TTC549 (cell line): ENCODE measurements around the gene TGFBR3L.

Experiments
- FAIRE-seq: peaks from 2 replicates; lab custom pipeline; 2012; peaks lifted over from hg19 to GRCh38; lab: Jason Lieb, UNC

The TGFBR3L gene

DNA sequence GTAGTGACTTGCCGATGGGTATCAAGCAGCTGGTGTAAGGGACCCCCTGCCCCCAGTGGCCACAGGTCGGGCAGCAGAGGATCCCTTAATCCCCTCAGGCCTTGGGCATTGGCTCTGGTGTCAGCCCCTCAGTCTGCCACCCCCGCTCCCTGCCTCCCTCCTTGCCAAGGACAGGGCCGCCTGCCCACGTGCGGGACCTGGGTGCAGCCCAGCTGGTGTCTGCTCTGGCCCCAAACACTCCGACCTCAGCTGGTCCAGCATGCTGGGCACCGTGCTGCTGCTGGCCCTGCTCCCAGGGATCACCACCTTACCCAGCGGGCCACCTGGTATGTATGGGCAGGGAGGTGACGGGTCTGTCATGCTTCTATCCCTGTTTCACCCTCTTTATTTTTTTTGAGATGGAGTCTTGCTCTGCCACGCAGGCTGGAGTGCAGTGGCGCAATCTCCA is at the start of gene TGFBR3L:
TGFBR3L (plus strand) TSS at position 233 of the 448 bp plus-strand sequence.
- FAIRE-seq, result no peak

GRCh38 chr19:7865262-7865911 is 49.2 kb upstream of the TGFBR3L start:
- FAIRE-seq, result no peak

DNA sequence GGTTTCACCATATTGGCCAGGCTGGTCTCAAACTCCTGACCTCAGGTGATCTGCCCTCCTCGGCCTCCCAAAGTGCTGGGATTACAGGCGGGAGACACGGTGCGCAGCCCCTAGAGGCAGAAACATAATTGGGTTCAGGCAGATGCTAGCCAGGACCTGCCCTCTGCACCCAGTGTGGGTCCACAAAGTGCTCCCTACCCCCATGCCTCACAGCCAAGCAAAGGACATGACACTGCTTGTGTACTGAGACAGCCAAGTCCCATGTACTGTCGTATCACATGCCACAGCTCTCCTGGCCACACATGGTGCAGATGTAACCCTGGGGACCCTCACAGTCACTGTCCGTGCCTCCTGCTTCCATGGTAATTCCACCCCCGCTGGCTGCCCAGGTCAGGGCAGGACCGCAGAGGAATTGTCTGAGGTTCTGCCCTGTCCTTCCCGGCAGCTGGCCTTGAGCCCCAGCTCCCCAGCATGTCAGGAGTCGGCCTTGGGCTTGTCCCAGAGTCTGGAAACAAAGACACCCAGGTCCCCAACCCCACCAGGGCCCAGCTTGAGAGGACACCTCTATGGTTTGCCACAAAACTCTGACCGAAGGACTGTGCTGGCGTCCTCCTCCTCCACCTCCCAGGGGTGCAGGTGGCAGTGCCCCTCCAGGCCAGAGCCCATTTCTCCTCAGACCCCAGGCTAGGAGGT is 48.1 kb upstream of the TGFBR3L start:
- no peak for FAIRE-seq

GRCh38 chr19:7867092-7867844 is 47.4 kb upstream of the TGFBR3L start:
- no peak for FAIRE-seq

DNA sequence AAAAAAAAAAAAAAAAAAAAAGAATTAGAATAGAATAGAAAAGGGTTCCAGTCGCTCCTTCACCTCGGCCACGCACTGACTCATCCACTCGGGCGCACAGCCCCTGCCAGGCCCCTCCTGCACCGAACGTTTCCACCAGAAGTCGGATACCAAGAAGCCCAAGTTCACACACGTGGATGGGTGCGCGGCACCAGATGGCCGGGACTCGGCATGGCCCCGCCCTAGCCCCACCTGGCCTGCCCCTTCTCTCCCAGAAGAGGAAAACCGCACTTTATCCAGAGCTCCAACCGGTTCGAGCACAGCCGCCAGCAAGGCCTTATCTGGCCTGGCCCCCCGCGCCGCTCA is 46.3 kb upstream of the TGFBR3L start:
- FAIRE-seq, result no peak

GRCh38 chr19:7868671-7869452 is 45.8 kb upstream of the TGFBR3L start:
- FAIRE-seq, result no peak

GRCh38 chr19:7869453-7869909 is 45.1 kb upstream of the TGFBR3L start:
- no peak for FAIRE-seq

DNA sequence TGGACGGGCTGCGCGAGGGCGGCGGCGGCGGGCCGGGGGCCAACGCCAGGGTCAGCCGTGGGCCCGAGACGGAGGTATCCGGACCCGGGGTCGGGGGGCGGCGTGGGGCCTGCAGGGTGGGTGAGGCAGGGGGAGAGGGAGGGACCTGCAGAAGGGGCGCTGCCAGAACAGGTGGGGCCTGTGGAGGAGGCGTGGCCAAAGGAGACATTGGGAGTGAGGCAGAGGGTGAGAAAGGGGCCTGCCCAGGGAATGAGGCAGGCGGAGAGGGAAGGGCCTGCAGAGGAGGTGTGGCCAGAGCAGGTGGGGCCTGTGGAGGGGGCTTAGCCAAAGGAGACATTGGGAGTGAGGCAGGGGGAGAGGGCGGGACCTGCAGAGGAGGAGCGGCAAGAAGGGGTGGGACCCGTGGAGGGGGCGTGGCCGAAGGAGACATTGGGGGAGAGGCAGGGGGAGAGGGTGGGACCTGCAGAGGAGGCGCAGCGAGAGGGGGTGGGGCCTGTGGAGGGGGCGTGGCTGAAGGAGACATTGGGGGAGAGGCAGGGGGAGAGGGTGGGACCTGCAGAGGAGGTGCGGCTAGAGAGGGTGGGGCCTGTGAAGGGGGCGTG is 44.6 kb upstream of the TGFBR3L start:
- FAIRE-seq, result no peak

- peak; percentile 88 for FAIRE-seq
These were observed 43.8 kb upstream of the TGFBR3L start for GRCh38 chr19:7870571-7871436.

DNA sequence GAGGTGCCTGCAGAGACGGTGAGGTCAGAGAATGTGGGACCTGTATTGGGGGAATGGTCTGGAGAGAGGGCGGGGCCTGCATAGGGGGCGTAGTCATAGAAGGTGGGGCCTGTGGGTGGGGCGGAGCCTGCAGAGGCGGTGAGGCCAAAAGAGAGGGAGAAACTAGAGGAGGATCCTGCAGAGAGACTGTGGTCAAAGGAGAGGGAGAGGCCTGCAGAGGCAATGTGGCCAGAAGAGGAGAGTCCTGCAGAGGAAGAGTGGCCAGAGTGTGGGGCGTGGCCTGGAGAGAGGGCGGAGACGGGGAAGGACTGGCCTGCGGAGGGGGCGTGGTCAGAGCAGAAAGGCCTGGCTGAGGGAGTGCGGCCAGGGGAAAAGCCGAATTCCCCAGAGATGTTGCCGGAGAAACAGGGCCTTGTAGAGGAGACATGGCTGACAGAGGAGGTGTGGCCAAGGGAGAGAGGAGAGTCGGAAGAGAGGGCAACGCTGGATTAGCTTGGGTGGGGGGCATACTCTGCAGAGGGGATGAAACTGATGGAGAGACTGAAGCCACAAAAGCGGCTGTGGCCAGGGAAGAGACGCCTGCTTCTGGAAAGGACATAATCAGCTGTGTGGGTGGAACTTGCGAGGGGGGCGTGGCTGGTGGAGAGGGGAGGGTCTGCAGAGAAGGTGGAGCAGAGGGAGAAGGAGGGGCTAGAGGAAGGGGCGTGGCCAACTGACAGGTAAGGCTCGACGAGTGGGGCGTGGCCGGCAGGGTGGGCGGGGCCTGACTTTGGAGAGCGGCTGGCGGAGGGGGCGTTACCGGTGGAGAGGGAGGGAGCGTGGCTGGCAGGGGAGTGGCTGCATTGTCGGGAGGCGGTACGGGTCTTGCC is 43.0 kb upstream of the TGFBR3L start:
- FAIRE-seq, result peak; percentile 91

DNA sequence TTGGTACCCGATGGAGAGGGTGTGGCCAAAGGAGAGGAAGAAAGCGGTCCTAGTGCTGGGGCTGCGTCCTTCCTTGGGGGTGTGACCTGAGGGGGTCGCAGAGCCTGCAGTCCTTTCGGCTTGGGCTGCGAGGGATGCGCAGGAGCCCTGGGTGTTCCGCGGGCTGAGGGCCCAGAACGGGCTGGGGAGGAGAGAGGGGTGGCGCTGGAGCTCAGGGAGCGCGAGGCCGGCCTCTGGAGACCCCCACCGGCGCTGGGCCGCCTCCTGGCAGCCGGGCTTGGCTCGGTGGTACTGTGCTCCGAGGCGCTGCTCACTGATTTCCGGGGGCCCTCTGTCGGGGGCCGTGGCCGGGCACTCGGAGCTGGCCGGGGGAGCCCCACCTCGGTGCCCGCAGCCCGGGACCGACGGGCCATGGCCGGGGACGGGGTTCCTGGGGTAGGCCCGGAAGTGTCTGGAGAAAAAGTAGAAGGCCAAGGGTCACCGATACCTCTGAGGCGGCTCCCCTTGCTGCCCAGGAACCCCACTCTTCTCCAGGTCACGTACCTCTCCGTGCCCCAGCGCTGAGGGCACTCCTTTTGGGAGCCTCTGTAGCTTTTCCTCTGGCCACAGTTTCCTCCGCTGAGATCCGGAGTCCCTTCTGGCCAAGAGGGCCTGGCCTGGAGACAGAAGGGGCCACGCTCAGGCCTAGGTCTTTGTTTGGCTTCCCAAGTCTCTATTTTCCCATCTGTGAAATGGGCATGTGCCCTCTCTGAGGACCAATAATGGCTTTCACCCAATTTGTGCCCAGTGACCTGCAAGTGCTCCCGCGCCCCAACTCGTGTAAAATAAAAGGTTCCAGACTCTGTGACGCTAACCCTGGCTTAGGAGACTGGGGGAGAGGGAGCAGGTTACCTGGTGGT is 42.1 kb upstream of the TGFBR3L start:
- no peak for FAIRE-seq

- FAIRE-seq, result no peak
These were observed 41.1 kb upstream of the TGFBR3L start for GRCh38 chr19:7873304-7874075.

DNA sequence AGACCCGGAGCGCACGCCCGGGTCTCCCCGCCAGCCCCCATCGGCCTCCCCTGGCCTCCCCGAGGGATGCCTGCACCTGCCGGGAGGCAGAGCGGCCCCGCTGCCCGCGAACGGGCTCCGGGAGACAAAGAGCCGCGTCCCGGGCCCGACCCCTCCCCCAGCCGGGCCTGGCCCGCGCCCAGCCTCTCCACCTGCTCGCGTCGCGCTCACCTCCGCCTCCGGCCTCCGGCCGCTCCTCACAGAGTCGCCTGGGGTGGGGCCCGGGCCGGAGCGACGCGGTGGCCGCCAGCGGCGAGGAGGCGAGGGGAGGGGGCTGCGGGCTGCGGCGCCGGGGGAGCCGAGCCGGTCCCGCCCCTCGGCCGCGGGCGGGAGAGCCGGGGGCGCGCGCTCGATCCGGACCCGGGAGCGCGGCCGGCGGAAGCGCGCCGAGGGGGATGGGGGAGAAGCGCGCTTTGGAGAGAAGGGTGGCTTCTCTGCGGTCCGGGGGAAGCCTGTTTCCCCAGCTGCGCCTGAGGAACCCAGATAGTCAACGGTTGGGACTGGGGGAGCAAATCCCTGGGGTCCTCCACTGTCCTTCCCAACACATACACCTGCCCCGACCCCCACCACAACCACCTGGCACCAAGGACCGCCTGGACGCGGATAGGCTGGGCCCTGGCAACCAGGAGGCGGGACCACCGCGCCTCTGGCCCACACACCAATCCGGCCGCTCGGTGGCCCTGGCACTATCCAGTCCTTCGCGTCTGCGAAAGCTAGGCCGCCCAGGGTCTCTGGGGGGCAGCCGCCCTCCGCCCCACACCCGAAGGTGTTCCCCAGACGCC is 40.3 kb upstream of the TGFBR3L start, which contains the start of gene PRR36:
PRR36 (minus strand) TSS at position 315 of the 821 bp plus-strand sequence. CDS start 701 bp downstream, outside the sequence.
- FAIRE-seq, result no peak

DNA sequence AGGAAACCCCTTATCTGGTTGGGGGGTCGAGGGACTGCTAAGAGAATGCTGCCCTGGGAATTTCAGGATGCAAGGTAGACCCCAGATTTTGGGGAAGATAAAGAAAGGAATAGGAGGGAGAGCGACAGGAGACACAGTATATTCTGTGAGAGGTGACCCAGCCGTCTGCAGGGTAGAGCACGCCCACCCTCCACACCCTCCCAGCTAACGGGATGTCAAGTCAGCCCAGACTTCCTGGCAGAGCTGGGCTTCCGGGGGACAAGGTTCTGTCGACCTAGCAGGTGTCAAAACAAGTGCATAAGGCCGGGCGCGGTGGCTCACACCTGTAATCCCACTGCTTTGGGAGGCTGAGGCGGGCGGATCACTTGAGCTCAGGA is 39.7 kb upstream of the TGFBR3L start:
- FAIRE-seq, result no peak

- no peak for FAIRE-seq
These were observed 37.3 kb upstream of the TGFBR3L start for GRCh38 chr19:7877249-7877836.

GRCh38 chr19:7879111-7879807 is 35.4 kb upstream of the TGFBR3L start:
- no peak for FAIRE-seq
